GM21515 (cell line): Measurements from ENCODE around the gene LMF1.

Source experiments
- ATAC-seq: cut with Tn5 transposase; IDR thresholded peaks from one replicate; pipeline ENCODE4 v1.9.1; 2021; ENCODE audit not compliant: unreplicated experiment

The LMF1 gene

DNA sequence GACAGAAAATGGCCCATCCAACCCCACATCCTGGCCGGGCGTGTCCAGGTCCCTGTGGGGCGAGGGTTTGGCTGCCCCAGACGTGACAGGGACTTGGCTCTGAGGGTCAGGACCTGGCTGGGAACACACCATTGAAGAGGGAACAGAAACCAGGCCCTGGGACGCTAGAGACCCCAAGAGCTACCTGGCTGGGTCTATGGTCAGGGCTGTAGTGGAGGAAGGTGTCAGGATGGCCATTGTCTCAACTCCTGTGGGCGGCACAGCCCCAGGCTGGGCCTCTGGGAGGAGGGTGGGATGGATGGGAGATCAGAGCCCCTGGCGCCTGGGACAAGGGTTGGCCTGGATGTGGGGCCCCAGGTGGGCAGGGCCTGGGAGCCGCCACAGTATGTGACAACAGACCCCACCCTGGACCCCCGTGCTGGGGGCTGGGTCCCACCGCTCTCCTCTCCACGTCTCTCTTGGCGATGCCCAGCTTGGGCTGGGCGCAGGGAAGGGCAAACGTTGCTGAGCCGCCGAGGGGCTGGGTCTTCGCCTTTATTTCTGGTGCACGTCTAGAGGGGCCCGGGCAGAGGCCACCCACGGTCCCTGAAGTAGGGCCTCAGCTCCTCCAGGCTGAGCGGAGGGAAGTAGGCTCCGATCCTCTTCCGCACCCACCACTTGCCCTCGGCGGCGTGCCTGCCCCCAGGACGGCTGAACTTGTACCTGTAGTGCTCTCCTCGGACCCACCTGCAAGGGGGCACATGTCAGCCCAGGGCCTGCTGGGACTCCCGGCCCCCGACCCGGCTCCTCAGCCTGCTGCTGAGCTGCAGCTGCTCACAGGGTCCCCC lies 116.6 kb downstream of the LMF1 start:
- no peak for ATAC-seq

DNA sequence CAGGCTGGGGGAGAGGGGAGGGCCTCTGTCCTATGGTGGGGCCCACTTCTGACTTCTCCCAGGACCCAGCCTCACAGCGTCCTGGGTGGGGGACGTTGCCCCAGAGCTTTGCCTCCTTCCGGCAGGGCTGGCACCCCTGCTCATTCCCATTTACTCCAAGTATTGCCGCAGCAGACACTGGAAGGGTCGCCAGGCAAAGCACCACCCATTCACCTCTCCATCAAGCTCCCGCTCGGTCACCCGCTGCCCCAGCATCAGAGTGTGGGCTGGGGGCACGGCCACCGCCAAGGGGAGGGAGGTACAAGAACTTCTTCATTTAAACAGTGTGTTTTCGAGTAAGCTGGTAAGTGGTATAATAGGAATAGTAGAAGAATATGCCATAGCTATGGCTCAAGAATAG lies 117.5 kb downstream of the LMF1 start:
- no peak for ATAC-seq

DNA sequence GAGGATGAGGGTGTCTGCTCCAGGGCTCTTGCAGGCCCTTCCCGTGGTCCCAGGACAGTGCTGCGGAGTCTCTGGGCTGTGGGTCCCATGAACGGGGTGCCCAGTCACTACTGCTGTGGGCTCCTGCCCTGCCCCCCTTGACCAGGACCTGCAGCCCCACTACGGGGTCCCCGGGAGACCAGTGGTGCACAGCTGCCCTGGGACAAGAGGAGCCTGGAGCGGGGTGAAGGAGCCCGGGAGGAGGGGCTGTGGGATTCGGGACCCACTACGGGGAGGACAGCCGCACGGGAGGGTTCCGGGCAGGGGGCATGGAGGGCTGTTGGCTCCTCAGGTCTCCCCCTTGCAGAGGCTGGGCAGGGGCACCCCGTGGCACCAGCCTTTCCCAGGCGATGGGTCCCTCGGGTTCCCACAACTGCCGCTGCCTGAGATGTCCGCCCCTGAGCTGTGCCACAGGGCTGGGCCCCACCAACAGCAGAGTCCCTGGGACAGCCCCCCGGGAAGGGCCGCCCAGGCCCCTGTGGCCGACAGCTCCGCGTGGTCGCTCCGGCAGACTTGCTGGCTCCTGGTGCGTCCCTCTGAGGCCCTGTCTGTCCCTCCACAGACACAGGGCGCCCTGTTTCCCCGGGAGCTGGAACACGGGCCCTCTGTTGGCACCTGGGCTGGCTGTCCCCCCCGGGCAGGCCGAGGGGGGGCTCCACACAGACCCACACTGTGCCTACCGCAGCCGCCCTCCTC lies 118.2 kb downstream of the LMF1 start:
- ATAC-seq, result no peak

DNA sequence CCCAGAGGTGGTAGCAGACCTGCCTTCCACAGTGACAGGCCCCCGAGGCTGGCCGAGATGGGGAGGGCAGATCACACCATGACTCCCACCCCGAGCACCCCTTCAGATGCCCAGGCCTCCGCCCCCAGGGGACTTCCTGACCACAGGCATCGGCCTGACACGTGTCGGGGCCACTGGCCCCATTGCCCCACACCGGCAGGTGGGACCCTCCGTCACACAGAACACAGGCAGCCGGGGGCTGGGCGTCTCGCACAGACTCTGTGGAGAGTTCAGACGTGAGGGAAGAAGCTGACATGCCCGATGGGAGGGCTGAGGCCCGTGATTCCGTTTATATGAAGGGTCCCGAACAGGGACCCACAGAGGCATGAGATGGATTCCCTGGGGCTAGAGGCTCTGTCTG lies 118.9 kb downstream of the LMF1 start:
- no peak for ATAC-seq

DNA sequence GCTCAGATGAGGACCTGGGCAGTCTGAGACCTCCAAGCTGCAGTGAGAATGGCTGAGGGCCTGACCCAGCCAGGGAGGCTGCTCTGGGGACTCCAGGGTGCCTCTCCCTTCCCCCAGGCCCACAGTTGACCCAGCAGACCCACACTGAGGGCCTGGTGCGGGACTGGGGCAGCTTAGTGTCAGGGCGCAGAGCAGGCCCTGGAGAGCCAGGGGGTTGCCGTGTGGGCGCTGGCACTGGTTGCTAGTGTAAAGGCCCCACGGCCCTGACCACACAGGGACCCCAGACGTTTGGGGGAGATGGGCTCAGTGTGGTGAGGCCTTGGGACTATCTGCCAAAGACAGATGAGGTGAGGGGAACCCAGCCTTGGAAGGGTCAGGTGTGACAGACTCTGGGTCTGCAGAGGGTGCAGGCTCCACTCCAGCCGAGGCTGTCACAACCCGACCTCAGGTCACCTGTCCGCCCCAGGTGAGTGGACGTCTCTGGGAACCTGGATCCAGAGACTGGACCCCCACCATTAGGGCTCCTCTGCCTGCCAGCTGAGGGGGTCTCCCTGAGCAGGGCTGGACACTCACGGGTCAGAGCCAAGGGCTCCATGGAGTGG lies 119.5 kb downstream of the LMF1 start:
- no peak for ATAC-seq

DNA sequence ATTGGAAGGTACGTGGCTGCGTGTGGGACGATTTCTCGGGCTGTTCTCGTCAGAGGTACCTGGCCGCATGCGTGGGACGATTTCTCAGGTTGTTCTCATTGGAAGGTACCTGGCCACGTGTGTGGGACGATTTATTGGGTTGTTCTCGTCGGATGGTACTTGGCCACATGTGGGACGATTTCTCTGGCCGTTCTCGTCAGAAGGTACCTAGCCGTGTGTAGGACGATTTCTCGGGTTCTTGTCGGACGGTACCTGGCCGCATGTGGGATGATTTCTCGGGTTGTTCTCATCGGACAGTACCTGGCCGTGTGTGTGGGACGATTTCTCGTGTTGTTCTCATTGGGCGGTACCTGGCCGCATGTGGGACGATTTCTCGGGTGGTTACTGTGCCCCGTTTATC lies 120.1 kb downstream of the LMF1 start:
- ATAC-seq, result no peak

DNA sequence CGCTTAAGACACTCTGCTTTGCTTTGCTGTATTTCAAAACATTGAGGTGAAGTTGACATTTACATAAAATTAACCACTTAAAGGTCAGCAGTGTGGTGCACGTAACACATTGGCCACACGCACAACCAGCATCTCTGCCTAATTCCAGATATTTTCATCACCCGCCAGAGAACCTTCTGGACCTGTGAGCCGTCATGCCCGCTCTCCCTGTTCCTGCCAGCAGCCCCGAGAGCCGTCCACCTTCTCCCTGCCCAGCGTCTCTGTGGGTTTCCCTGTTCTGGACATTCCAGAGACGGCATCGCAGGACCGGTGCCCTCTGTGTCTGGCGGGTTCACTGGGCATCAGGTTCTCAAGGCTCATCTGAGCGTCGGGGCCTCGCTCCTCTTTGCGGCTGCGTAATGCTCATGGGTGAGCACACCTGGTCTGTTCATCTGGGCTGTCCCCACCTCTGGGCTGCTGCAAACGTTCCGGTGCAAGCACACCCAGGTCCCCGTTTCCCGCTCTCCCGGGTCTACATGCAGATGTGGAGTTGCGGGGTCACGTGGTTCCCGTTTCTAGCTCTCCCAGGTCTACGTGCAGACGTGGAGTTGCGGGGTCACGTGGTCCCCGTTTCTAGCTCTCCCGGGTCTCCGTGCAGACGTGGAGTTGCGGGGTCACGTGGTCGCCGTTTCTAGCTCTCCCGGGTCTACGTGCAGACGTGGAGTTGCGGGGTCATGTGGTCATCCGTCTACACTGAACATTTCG lies 122.1 kb downstream of the LMF1 start:
- no peak for ATAC-seq

DNA sequence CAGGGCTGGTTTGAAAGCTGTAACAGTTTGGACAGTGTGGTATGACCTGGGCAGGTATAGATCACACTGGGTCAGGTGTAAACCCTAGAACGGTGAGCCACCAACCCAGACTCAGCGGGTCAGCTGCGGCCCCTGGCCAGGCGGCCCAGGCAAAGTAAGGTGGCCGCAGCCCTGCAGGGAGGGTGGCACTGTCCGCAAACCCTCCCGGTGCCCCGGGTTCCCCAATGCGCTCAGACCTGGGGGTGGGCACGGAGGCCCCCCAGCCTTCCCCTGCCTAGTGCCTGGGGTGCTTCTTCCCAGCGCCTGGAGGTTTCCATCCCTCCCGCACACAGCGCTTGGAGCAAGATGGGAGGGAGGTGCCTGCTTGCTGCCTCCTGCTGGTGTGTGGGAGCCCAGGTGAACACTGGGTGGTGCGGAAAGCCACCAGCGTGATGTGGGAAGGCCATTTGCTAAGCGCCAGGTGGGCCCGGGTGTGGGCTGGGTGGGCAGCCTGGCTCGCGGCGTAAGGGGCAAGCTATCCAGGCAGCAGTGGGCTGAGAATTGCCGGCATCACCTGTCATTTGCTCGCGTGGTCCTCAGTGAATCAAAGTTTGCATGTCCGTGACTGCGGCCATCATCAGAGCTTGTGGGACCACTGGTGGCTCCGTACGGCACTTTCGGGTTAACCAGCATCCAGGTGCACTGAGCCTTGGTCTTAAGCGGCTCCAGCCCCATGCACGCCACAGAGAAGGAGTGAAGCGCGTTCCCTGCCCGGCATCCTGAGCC lies 122.9 kb downstream of the LMF1 start:
- no peak for ATAC-seq

DNA sequence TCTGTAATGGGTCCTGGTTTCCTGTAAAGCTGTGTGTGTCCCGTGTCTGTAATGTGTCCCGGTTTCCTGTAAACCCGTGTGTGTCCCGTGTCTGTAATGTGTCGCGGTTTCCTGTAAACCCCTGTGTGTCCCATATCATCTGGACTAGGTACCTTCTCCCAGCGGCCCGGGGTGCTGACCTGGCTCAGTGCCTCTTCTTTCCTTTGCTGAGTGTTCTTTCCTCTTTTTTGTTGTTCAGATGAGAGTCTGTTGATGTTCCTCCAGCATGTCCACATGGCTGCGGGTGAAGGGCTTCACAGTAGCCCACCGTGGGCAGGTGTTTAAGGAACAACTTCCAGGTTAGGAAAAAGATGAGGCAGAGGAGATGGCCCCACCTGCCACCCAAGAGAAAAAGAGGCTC lies 123.6 kb downstream of the LMF1 start:
- no peak for ATAC-seq

DNA sequence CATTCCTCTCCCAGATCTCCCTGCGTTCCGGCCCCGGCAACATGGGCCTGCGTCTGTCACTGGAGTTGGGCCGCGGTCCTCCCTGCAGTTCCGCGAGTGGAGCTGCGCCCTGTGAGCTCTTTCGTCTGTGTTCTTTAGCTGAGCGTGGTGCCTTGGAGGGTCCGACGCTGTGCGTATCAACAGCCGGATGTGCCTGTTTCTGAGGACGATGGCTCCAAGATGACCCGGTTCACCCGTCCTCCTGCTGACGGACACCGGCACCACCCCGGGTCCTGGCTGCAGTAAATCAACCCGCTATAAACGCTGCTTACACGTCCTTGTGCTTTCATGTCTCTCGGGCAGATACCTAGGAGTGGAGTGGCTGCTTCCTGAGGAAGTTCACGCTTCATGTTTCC lies 125.4 kb downstream of the LMF1 start:
- ATAC-seq, result no peak

DNA sequence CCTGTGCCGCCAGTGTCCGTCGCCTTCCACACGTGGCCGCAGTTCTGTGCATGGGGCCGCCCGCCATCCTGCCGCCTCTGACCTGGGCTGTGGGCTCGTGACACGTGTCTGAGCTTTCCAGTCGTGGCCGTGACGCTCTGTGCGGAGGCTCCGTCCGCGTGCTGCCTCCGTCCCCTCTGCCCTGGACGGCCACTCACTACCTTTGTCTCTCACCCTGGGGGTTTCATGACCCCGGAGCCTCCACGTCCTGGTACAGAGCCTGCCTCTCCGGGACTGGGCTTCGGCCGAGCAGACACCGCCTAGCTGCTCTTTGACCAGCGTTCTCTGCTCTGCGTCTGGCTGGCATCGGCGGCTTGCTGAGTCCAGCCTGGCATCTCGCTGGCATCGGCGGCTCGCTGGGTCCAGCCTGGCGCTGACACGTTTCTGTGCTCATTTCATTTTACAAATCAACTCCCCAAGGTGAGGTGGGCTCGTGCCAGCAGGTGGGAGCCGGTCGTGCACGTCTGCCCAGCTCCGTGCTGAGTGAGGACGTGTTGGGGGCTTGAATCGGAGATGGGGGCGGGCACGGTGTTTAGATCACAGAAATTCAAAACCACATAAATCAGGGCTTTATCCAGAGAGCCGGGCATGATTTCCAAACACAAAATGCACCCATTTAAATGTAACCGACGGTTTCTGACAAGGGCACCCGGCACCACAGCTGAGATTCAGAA lies 126.0 kb downstream of the LMF1 start:
- ATAC-seq, result no peak

DNA sequence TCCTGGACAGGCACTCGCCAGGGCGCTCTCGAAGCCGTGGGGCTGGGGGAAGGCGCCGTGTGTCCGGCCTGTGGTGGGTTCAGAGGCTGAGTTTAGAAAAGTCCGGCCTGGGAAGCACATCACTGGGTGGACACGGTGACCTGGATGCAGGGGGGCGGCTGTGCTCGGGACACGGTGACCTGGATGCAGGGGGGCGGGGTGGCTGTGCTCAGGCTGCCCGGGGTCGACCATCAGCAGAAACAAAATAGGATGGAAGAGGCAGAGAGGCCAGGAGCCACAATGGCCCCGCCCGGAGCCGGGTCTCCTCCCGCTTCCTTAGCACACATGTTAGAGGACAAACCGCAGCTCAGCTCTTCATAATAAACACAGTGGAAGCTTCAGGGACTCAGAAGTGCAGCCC lies 127.0 kb downstream of the LMF1 start:
- no peak for ATAC-seq

DNA sequence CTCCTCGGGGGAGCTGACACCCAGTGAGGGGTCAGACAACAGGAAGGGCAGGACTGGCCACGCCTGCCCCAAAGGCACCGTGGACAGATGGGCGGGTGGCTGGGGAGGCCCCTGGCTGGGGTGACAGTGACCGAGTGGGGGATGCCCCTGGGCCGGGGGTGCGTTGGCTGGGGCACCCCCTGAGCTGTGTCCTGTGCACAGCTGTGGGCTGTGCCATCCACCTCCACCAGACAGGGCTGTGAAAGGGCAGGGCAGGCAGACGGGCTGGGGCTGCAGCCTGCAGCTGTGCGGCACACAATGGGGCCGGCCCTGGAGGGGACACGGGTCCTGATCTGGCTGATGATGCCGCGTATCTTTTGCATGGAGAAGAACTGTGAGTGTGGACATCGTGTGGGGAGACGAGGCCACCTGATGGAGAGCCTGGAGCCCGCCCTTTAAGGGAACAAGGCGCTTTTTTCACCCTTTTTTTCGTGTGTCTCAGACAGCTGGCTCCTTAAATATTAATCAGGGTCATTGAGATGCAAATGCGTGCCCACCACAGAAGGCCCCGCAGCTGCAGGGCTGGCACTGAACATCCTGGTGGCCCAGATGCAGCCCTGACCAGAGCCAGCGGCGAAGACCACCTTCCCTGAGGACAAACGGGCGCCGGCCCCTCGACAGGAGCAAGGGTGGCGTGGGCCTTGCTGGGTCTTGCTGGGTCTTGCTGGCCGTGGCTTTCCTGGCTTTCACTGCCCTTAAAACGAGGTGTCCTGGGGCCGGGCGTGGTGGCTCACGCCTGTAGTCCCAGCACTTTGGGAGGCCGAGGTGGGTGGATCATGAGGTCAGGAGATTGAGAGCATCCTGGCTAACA lies 127.8 kb downstream of the LMF1 start:
- no peak for ATAC-seq

DNA sequence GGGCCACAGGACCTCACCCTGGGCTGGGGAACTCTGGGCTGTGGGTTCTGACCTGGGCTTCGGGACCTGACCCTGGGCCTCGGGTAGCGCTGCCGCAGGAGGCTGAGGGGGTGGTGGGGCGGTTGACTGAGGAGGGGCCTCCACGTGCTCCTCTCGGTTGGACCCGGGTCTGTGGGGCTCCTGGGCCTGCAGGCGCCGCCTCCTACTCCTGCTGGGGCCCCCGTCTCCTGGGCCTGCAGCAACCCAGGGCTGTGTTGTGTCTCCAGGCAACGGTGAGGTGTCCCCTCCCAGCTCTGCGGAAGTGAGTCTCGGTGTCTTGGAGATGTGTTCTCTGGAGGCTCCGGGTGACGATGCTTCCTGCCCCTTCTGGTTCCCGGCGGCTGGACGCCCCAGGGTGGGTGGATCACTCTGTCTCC lies 128.7 kb downstream of the LMF1 start:
- no peak for ATAC-seq

DNA sequence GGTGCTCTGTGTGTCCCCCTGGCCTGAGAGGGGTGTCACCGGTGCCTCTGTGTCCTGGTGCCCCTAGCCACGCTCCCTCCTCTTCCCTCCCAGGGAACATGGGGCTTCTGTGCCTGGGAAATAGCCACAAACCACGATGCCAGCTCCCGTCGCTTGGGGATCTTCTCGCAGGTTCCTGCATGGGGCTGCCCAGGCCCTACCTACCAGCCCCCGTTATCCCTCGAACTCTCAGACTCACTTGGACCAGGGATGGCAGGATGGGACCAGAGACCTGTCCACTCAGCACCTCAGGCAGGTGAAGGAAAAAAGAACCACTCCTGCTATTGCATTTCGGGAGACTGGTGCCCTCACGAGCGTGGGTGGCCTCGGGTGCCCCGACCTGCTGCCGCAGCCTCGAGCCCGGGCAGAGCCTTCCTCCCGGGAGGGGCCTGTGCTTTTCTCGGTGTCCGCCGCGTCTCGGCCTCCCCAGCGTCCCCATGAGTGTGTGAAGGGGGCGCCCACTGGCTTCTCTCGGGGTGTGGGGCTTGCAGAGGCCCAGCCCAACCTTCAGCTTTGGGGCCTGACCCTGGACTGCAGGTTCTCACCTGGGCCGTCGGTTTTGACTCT lies 129.2 kb downstream of the LMF1 start:
- no peak for ATAC-seq

DNA sequence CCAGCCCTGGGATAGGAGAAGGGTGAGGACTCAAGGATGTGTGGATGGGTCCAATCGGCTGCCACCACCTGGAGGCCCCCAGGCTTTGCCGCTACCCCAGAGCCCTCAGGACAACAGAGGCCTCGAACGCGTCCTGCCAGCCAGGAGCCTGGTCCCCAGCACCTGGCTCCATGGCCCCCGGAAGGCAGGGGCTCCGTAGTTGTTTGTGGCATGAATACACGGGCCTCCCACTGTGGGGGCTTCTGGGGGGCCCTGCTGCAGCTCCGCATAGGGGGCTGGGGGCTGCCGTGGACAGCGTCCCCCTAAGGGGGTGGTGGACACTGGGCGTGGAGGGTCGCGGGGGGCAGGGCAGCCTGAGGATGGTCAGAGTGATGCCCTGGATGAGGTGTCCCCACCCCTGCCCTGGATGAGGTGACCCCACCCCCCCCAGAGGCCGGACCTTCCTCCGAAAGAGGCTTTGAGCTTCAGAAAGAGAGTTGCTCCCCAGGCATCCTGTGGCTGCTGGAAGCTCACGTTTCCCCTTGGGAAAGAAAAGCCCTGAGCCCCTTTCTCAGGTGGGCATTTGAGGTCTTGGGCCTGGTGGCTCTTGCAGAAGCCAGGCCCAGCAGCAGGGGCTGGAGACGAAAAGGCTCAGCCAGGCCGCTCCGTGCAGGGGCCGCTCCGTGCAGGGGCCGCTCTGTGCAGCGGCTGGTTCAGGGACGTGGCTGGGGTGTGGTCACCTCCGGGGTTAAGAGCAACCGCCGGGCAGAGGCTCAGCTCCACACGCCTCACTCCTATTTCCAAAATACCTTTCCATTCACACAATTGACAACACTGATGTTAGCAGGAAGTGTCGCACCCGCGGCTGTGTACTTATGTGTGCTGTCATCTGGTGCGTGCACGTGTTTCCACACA lies 130.0 kb downstream of the LMF1 start:
- no peak for ATAC-seq

DNA sequence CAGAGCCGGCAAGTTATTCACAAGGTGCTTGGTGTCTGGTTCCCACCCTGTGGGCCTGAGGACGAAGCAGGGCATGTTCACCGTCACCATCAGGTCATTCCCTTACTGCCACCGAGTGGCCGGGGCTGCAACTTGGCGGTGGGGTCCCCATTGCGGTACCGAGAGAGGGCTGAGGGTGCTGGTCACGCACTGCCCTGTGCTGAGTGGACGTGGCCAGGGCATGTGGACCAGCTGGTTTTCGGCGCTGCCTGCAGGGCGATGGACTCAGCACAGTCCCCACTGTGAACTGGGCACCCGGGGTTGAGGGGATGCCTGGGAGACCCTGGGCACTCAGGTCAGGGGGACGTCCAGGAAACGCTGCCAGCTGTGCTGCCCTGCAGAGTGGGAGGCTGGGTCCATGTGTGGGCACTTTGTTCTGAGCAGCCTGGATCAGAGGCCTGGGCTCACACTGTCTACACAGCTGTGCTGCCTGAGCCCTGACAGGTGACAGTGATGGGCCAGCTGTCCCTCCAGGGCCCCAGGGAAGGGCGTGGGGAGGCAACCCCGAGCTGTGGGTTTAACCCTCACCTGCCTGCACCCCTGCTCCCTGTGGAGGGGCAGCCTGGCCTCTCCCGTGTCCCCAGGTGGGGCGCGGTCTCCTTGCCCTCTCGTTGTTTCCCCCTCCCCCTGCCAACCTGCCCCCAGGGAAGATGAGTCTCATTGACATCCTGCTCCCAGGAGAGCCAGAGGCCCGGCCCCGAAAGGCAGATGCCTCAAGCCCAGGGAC lies 131.0 kb downstream of the LMF1 start:
- no peak for ATAC-seq
